ENCODE data around the gene ZMYND15. TPM values are rescaled to one million over a fixed set of nuclear protein-coding genes. Genes with fewer than 3 reads are reported as not detected.
A peak's percentile ranks its signal among the peaks of the same experiment; 100 is the strongest.
"Not testable (repeated sequence)": the region's sequence is repeated elsewhere in the genome, so short reads cannot be mapped to it uniquely, and the experiment has no call there.

ZMYND15 gene
- total RNA-seq, result 0.36 and 1.5 TPM in 2 replicates

DNA sequence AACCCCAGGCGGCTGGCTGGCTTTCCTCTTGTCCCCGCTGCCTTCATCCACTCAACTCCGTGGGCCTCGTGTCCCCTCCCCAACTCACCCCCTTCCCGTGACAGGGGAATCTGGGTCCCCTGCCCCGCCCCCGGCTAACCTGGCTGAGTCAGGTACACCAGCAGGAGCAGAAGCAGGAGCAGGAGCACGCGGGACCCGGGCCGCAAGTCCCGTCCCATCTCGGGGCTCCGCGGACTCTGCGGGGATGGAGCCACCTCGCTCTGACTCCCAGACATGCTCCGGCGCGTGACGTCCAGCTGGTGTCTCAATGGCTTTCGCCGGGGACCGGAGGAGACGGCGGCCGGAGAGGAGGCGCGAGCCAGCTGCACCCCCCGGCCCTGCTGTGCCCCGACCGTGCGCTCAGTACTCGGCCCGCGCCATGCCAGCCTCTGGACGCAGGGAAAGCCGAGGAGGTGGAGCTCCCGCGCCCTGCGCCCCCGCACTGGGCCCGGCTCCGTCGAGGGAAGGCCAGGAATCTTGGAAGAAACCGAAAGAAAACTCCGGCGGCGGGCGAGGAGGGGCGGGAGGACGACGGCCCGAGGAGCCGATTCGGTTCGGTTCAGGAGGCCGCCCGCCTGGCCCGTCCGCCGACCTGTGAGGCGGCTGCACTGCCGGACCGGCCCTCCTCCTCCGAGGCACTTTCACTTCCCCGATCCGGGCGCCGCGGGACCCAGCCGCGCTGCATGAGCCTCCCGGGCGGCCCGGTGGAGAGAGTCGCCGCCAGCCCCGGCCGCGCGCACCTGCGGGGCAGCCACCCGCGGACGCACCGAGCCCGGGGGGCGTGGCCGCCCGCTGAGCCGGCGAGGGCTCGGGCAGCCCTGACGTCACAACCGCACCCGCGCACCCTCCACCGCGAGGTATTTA lies at the start of gene ZMYND15, which contains the start of gene CXCL16:
TSS of gene ZMYND15 (plus strand) at position 712 of the 903 bp plus-strand sequence. CDS start 716 bp downstream, outside the sequence.
TSS of gene CXCL16 (minus strand) at position 807 of the 903 bp plus-strand sequence. CDS start at position 218, 589 bp downstream.
- peak within 1 kb of the TSS; percentile 73 for H3K4me3 ChIP-seq (ENCODE audit: low read depth, low read length)
- TF ChIP-seq CTCF (conservative IDR thresholded peaks at IDR 0.05; ENCODE audit: low read depth, low read length), result no peak
- no peak for DNase-seq (ENCODE audit: low read depth)

DNA sequence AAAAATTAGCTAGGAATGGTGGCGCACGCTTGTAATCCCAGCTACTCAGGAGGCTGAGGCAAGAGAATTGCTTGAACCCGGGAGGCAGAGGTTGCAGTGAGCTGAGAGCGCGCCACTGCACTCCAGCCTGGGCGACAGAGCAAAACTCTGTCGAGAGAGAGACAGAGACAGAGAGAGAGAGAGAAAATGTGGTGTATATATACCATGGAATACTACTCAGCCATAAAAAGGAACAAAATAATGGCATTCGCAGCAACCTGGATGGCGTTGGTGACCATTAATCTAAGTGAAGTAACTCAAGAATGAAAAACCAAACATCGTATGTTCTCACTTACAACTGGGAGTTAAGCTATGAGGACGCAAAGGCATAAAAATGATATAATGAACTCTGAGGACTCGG lies 49.8 kb upstream of the ZMYND15 start:
- not testable (repeated sequence) for DNase-seq (ENCODE audit: low read depth)

GRCh38 chr17:4690745-4691144 lies 48.9 kb upstream of the ZMYND15 start:
- H3K4me3 ChIP-seq (ENCODE audit: low read depth, low read length), result no peak overlapping the region
- no peak for DNase-seq (ENCODE audit: low read depth)
- no peak for TF ChIP-seq CTCF (conservative IDR thresholded peaks at IDR 0.05; ENCODE audit: low read depth, low read length)

More for the DNA sequence above, 49.8 kb upstream of the ZMYND15 start:
- not testable (repeated sequence) for H3K4me3 ChIP-seq (ENCODE audit: low read depth, low read length)

GRCh38 chr17:4691686-4692085 lies 47.9 kb upstream of the ZMYND15 start:
- no peak for DNase-seq (ENCODE audit: low read depth)

GRCh38 chr17:4693416-4693815 lies 46.2 kb upstream of the ZMYND15 start:
- no peak overlapping the region for H3K4me3 ChIP-seq (ENCODE audit: low read depth, low read length)
- TF ChIP-seq CTCF (conservative IDR thresholded peaks at IDR 0.05; ENCODE audit: low read depth, low read length), result no peak
- no peak for DNase-seq (ENCODE audit: low read depth)

More at GRCh38 chr17:4691686-4692085, 47.9 kb upstream of the ZMYND15 start:
- H3K4me3 ChIP-seq (ENCODE audit: low read depth, low read length), result no peak overlapping the region
- no peak for TF ChIP-seq CTCF (conservative IDR thresholded peaks at IDR 0.05; ENCODE audit: low read depth, low read length)

GRCh38 chr17:4696437-4696805 lies 43.2 kb upstream of the ZMYND15 start:
- no peak overlapping the region for H3K4me3 ChIP-seq (ENCODE audit: low read depth, low read length)
- DNase-seq (ENCODE audit: low read depth), result no peak
- TF ChIP-seq CTCF (conservative IDR thresholded peaks at IDR 0.05; ENCODE audit: low read depth, low read length), result no peak

DNA sequence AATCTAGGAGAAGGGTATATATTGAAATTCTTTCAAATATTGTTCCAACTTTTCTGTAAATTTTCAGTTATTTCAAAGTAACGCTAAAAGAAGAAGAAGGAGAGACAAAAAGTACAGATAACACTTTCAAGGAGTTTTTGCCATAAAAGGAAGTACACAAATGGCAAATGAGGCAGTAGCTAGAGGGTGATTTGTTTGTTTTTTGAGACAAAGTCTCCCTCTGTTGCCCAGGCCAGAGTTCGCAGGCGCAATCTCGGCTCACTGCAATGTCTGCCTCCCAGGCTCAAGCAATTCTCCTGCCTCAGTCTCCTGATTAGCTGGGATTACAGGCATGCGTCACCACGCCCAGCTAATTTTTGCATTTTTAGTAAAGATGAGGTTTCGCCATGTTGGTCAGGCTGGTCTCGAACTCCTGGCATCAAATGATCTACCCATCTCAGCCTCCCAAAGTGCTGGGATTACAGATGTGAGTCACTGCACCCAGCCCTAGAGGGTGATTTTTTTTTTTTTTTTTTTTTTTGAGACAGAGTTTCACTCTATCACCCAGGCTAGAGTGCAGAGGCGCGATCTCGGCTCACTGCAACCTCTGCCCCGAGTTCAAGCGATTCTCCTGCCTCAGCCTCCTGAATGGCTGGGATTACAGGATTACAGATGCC lies 40.1 kb upstream of the ZMYND15 start:
- not testable (repeated sequence) for DNase-seq (ENCODE audit: low read depth); H3K4me3 ChIP-seq (ENCODE audit: low read depth, low read length)
